Measurements from ENCODE around the gene CSTPP1. TPM values are rescaled to one million over a fixed set of nuclear protein-coding genes. Genes with fewer than 3 reads are reported as not detected.

Gene CSTPP1
- total and polyA plus RNA-seq, 2 donors (not counting 3 experiments of a cell fraction or from before 2014, with no cell fraction given), result 25.9 to 38.2 TPM

DNA sequence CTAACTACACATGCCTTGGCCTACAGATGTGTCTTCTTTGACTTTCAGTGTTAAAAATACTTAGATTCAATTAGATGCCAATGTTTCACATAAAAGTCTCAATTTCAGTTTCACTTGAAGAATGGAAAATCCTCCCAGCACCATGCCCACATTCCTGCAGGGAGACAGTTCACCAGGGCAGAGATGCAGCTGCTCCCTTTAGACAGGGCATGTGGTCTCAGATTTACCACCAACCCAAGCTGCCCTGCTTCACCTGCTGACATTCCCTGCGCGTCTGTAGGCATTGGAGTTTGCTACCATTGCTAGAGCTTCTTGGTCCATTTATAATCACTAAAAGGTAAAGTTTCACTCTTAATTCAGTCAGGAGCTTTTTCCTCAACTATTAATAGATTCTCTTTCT lies 126.2 kb downstream of the CSTPP1 start:
- Histone ChIP-seq H3K9ac (replicated peaks; ENCODE audit: extremely low read depth, insufficient read depth, low read length) (no peak overlapping the region), H3K36me3 (ENCODE audit: control insufficient read depth in 2 of 2, extremely low read depth in 1 of 2, insufficient read depth in 2 of 2, low read length in 2 of 2) (no peaks in the 10 kb centered on the region), H3K9me3 (replicated peaks; ENCODE audit: control insufficient read depth, insufficient read depth, low read length) (no peaks in the 10 kb centered on the region), H4K20me1 (replicated peaks; ENCODE audit: control insufficient read depth, extremely low read depth, insufficient read depth, low read length) (no peaks in the 10 kb centered on the region), H3K4me3 (replicated peaks in 1 of 3; ENCODE audit: insufficient read depth in 1 of 3, low read depth in 1 of 3, low read length in 3 of 3) (no peak overlapping the region), H3K9me1 (replicated peaks; ENCODE audit: control insufficient read depth, extremely low read depth, insufficient read depth, low read length) (no peaks in the 10 kb centered on the region), H3K79me2 (ENCODE audit: control insufficient read depth, insufficient read depth, low read length) (no peaks in the 10 kb centered on the region), H3K4me2 (ENCODE audit: insufficient read depth, low read length) (no peak overlapping the region), H3K4me1 (ENCODE audit: control insufficient read depth, extremely low read depth, insufficient read depth, low read length) (peaks cover 6% of the 10 kb centered on the region), H3K27me3 (ENCODE audit: control insufficient read depth in 2 of 2, insufficient read depth in 2 of 2, low read length in 2 of 2) (no peaks in the 10 kb centered on the region), H2AFZ (ENCODE audit: low read depth, low read length) (no peak overlapping the region), H3K27ac (ENCODE audit: insufficient read depth, low read depth, low read length) (no peak overlapping the region)
- DNase-seq (ENCODE audit: low read depth, low spot score), result no peak
- POLR2A ChIA-PET, result no interaction called here
- no peak for FAIRE-seq
- dilution Hi-C loops (cut with MboI; ENCODE audit: extremely low pct_ligation_motif_present, low sequenced_read_pairs) (no loop called here), intact Hi-C loops (cut with micrococcal nuclease) (no loop called here)
- BruUV-seq (replicated peaks), result no TSS peak
- CTCF ChIA-PET, result interaction anchor here (1.2 kb wide), 1 partner anchor 16 kb away, joined by 3 read pairs; no protein-coding TSS in a partner anchor
- TF ChIP-seq POLR2A (IDR thresholded peaks at IDR 0.05; ENCODE audit: low read depth, low read length) (no peak), FOS (IDR thresholded peaks at IDR 0.05; ENCODE audit: borderline replicate concordance, insufficient read depth, low read length) (no peak), JUN (IDR thresholded peaks at IDR 0.05; ENCODE audit: borderline replicate concordance, insufficient read depth, insufficient read length, low read depth) (no peak), MYC (IDR thresholded peaks at IDR 0.05; ENCODE audit: low read depth, low read length) (no peak), POLR2AphosphoS5 (IDR thresholded peaks at IDR 0.05; ENCODE audit: insufficient read depth, low read depth, low read length) (no peak), GATA2 (IDR thresholded peaks at IDR 0.05; ENCODE audit: insufficient read depth, insufficient read length, low read depth, low read length) (no peak), MAX (IDR thresholded peaks at IDR 0.05; ENCODE audit: insufficient read depth, insufficient read length) (no peak)
- TF ChIP-seq, protein P1, sequence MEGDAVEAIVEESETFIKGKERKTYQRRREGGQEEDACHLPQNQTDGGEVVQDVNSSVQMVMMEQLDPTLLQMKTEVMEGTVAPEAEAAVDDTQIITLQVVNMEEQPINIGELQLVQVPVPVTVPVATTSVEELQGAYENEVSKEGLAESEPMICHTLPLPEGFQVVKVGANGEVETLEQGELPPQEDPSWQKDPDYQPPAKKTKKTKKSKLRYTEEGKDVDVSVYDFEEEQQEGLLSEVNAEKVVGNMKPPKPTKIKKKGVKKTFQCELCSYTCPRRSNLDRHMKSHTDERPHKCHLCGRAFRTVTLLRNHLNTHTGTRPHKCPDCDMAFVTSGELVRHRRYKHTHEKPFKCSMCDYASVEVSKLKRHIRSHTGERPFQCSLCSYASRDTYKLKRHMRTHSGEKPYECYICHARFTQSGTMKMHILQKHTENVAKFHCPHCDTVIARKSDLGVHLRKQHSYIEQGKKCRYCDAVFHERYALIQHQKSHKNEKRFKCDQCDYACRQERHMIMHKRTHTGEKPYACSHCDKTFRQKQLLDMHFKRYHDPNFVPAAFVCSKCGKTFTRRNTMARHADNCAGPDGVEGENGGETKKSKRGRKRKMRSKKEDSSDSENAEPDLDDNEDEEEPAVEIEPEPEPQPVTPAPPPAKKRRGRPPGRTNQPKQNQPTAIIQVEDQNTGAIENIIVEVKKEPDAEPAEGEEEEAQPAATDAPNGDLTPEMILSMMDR (IDR thresholded peaks at IDR 0.05; ENCODE audit: extremely low read depth in 1 of 2, insufficient read depth in 1 of 2, low read depth in 1 of 2, low read length in 2 of 2), result no peak

Measured in endothelial cell of umbilical vein (primary cell).